ENCODE data around the gene GRPEL2. TPM values are rescaled to one million over a fixed set of nuclear protein-coding genes. Genes with fewer than 3 reads are reported as not detected.

Gene GRPEL2
- polyA plus RNA-seq, 10 donors: 11.4 to 26.9 (median 16.5) TPM

- no peak for DNase-seq
Observed at GRCh38 chr5:149356391-149356790, 11.1 kb downstream of the GRPEL2 start.

DNA sequence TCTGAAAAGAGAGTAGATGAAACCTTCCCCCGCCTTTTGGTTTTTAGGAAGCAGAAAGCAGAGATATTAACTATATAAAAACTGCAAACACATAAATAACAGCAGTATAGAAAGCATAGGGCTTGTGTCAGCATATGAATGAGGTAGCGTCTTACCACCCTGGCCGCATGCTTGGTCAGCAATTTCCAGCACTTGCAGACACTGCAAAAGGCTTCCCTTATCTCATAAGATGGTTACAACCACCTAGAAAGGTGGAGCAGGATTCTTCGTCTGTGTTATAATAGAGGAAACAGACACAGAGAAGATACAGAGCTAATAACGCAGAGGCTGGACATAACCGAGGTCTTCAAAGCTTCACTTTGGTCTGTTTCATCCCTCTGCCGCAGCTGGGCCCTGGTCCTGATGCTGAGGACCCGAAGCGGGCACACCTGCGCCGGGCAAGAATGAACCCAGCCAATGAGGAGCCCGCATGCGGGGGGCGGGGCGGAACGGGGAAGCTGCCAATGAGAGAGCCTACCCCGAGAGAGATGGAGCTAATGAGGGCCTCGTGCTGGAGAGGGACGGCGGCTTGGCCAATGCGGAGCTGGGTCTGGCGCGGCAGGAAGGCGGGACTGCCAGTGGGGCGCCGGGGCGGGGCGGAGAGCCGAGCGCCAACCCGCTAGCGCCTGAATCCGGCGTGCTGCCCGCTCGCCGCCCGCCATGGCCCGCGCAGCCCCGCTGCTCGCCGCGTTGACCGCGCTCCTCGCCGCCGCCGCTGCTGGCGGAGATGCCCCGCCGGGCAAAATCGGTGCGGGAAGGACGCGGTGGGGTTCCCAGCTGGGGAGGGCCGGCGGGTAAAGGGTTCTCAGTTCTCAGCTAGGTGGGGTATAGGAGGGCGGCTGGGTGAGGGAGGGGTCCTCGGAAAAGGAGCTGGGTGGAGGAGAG is 12.3 kb downstream of the GRPEL2 start, which contains the start of gene PCYOX1L:
Gene PCYOX1L (plus strand): TSS at position 677 of the 924 bp plus-strand sequence. CDS start 23 bp downstream, at position 700.
- peak; percentile 91 to 97 (median 92) for DNase-seq

- peak in 1 of 3 donors; percentile 68 for DNase-seq
Observed at GRCh38 chr5:149358294-149358651, 13.0 kb downstream of the GRPEL2 start.

- no peak for DNase-seq
Observed at GRCh38 chr5:149358868-149359495, 13.7 kb downstream of the GRPEL2 start.

- no peak for DNase-seq
Observed at GRCh38 chr5:149360272-149360671, 15.0 kb downstream of the GRPEL2 start.

DNA sequence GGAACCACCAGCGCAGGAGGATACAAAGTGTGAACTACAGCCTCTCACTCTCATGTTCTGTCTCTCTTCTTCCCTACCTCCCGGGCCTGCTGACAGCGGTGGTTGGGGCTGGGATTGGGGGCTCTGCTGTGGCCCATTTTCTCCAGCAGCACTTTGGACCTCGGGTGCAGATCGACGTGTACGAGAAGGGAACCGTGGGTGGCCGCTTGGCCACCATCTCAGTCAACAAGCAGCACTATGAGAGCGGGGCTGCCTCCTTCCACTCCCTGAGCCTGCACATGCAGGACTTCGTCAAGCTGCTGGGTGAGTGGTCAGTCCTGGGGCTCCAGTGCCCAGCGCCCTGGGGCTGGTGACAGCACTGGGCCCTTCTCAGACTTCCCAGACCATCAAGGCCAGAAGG is 17.2 kb downstream of the GRPEL2 start:
- DNase-seq: no peak

GRCh38 chr5:149363358-149363757 is 18.1 kb downstream of the GRPEL2 start:
- DNase-seq: no peak

DNA sequence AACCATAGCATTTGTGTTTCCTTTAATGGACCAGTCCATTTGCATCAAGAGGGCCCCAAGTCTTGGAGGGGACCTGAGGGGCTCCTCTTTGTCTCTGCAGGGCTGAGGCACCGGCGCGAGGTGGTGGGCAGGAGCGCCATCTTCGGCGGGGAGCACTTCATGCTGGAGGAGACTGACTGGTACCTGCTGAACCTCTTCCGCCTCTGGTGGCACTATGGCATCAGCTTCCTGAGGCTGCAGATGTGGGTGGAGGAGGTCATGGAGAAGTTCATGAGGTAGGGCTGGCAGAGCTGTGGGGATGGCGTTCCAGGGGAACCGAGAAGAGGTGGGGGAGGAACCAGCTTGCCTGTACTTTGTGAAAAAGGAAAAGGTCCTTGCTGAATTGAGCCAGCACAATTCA is 18.6 kb downstream of the GRPEL2 start:
- DNase-seq: no peak

DNA sequence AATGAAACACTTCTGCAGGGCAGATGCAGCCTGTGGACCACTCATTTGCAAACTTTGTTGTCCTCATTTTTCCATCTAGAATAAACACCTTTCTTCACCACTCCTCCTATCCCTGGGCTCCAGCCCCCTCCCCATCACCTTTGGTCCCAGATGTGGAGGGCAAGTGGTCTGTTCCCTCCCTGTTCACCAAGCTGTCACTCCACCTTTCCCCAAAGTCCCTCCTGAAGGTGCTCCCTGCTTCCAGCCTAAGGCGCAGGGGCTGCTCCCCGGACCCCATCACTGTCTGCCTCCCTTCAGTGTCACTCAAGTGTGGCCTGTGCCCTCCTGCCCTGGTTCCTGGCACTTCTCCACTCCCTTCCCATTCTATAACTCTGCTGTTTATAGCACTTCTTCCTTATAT is 19.4 kb downstream of the GRPEL2 start:
- DNase-seq: no peak

DNA sequence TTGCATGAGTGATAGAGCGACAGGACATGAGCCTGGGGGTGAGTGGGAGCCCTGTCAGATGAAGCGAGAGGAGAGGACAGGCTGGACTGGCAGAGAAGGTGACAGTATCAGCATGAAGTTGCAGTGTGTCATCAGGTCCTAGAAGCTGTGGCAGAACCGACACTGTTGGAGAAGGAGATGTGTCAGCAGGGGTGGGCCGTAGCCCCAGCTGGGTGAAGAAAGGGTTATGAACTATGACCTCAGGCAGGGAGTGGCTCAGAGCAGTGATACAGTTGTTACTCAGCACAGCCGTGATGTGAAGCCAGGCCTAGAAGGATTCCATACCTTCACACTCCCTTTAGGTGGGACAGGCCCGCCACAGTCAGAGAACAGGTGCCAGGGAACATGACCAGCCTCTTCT is 20.1 kb downstream of the GRPEL2 start:
- DNase-seq: no peak

DNA sequence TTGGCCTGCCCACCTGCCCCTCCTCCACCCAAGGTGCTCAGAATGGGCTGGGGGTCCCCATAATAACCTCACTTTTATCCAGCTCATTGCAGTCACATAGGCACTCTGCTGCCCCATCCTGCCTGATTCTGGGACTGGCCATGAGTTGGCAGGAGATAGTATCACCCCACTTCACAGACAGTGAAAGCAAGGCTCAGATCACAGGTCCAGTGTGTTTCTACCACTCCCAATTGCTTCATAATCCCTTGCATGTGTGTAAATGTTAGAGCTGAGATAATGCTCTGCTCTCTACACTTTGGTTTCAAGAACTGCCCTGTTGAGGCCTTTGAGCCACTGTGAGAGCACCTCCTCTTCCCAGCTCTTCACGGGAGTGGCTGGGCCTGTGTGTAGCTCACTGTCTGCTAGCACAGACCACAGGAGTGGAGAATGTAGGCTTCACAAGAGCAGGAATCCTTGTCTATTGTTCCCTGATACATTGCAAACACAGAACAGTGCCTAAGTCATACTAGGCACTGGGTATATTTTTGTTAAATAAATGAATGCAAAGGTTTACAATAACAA is 20.9 kb downstream of the GRPEL2 start:
- DNase-seq: no peak

GRCh38 chr5:149367249-149367971 is 22.1 kb downstream of the GRPEL2 start:
- DNase-seq: peak in 2 of 3 donors; percentile 54 to 72

DNA sequence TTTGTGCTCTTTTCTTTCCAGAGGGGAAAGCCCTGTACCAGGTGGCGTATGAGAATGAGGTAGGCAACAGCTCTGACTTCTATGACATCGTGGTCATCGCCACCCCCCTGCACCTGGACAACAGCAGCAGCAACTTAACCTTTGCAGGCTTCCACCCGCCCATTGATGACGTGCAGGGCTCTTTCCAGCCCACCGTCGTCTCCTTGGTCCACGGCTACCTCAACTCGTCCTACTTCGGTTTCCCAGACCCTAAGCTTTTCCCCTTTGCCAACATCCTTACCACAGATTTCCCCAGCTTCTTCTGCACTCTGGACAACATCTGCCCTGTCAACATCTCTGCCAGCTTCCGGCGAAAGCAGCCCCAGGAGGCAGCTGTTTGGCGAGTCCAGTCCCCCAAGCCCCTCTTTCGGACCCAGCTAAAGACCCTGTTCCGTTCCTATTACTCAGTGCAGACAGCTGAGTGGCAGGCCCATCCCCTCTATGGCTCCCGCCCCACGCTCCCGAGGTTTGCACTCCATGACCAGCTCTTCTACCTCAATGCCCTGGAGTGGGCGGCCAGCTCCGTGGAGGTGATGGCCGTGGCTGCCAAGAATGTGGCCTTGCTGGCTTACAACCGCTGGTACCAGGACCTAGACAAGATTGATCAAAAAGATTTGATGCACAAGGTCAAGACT is 22.8 kb downstream of the GRPEL2 start:
- DNase-seq: no peak

DNA sequence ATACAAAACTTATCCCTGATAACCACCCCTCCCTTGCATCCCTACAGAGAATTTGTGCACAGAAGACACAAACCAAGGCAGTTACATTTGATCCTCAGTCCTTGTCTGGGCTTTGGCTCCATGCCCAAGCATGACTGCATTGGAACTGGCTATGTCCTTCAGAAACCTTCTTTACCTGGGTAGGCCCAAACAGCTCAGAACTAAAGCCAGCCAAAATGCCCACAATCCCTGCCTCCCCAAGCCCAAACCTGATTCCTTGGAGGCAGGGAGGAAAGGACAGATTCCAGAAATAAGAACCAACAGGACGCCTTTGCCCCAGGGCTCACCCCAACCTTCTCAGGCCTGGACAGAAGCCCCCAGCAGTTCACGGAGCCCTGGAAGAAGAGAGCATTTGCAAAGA is 25.6 kb downstream of the GRPEL2 start:
- DNase-seq: no peak

DNA sequence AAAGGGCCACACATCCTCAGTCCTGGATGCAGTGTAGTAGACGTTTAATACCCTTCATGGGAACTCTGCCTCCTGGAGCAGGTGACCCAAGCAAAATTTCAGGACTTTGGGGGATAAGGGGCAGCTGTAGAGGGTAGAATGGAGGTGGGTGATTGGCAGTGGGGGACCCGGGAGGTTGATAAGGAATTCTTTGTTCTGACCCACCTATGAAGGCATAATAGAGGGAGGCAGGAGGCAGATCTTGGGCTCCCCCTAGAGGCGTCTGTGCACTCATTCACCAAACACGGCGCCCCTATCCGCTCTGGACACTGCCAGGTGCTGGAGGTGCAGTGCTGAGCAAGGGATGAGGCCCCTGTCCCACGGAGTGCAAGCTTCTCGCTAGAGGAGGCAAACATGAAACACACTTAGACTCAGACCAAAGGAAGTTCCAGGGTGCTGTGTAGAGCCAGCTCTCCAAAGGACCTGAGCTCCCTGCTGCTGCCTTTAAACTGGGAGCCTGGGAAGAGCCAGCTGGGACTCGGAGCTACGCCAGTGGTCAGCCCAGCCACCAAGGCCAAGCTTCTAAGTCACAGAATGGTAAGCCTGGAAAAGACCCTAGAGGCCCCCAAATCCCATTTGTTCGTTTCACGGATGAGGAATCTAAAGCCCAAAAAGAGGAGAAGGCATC is 26.1 kb downstream of the GRPEL2 start:
- peak in 2 of 3 donors; percentile 36 to 59 for DNase-seq

DNA sequence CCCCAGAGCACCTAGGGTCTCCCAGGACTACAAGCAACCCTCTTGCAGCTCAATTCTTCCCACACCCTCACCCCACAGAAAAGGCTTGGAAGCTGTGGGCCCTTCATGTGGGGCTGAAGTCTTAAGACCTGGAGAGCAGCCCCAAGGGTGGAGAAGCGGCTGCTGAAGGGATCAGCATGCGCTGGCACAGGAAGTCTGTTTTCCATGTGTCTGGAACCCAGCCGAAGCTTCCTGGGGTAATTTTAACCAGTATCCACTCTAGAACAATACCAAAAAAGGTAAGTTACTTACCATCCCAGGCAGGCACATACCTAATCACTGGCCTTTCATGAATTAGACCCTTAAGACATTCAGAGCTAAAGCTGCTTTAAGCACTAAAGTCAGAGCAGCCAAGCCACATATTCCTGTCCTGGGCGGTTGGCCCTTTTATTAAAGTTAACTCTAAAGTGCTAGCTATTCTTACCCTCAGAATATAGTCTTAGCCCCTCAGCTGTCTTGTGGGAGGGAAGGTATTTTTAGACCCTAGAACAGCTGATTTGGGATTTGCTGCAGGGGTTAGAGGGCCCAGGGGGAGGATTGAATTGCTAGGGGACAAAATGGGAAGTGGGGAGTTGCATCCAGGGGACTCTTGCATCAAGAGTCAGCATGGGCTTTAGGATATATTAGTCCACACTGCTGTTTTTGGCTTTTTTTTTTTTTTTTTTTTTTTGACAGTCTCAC is 26.9 kb downstream of the GRPEL2 start:
- peak in 1 of 3 donors; percentile 36 for DNase-seq

DNA sequence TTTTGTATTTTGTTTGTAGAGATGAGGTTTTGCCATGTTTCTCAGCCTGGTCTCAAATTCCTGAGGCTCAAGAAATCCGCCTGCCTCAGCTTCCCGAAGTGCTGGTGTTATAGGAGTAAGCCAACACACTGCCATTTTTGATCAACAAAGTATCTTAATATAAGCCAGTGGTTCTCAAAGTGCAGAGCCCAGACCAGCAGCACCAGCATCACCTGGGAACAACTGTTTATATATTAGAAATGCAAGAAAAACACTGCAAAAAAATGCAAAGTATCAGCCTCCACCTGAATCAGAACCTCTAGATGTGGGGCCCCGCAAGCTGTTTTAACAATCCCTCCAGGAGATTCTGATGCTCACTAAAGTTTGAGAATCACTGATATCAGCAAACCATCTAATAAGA is 27.6 kb downstream of the GRPEL2 start:
- no peak for DNase-seq

DNA sequence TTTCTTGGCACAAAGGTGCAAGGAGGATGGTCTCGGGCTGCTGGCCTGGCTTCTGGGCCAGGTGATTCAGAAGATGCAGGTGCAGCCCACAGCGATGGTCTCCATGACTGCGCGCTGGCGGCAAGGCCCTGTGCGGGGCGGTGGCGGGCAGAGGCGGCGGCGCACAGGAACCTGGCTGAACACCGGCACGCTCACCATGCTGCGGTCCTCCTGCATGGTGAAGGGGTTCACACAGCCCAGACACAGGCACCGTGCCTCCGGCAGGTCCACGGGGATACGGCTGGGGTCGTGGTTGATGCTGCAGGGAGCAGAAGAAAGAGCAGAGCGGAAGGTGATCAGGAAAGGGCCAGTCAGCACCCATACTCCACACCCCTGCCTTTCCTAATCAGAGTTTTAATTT is 29.0 kb downstream of the GRPEL2 start:
- no peak for DNase-seq

GRCh38 chr5:149374801-149375200 is 29.5 kb downstream of the GRPEL2 start:
- DNase-seq: no peak

DNA sequence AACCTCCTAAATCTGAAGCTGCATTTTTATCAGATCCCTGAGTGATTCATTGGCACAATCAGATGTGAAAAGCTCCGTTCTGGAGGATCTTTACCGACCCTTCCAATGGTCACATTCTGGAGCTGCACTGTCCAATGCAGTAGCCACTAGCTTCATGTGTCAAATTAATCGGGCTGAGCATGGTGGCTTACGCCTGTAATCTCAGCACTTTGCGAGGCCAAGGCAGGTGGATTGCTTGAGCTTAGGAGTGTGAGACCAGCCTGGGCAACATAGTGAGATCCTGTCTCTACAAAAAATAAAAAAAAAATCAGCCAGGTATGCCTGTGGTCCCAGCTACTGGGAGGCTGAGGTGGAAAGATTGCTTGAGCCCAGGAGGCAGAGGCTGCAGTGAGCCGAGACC is 30.1 kb downstream of the GRPEL2 start:
- DNase-seq: no peak

All from muscle of back (tissue), 11 donors.